ENCODE data around the gene LRRC27.

The LRRC27 gene

GRCh38 chr10:132399117-132400035 is 67.4 kb downstream of the LRRC27 start:
- H3K4me3 ChIP-seq (ENCODE audit: low read depth, low read length) = no peak overlapping the region

- no peak overlapping the region for H3K4me3 ChIP-seq (ENCODE audit: low read depth, low read length)
These were observed 68.1 kb downstream of the LRRC27 start for GRCh38 chr10:132400041-132400546.

DNA sequence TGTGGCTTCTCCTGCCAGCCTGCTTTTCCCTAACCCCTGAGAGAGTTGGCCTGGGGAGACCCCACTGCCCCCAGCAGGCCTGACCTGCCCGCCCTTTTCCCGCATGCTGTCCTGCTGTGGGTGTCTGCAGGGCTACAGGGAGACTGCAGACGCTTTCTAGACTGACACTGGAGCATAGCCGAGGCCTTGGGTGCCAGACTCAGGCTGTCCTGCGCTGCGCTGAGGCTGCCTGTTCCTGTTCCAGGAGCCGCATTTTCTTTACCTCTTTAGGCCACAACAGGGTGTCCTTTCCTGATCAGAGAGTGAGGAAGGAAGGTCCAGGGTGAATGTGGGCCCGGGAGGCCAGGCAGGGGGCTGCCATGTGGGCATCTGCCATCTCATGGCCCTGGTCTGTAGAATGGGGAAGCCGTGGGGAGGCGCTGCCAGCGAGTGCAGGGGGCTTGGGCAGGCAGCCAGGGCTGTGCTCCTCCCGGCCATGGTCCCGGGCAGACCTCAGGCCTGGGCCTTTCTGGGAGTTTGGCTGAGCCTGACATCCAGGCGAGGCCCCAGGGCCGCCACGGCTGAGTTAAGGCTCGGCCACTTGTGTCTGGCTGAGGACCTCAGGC is 68.7 kb downstream of the LRRC27 start:
- no peak overlapping the region for H3K4me3 ChIP-seq (ENCODE audit: low read depth, low read length)

- H3K4me3 ChIP-seq (ENCODE audit: low read depth, low read length) = no peak overlapping the region
These were observed 69.6 kb downstream of the LRRC27 start for GRCh38 chr10:132401401-132402118.

DNA sequence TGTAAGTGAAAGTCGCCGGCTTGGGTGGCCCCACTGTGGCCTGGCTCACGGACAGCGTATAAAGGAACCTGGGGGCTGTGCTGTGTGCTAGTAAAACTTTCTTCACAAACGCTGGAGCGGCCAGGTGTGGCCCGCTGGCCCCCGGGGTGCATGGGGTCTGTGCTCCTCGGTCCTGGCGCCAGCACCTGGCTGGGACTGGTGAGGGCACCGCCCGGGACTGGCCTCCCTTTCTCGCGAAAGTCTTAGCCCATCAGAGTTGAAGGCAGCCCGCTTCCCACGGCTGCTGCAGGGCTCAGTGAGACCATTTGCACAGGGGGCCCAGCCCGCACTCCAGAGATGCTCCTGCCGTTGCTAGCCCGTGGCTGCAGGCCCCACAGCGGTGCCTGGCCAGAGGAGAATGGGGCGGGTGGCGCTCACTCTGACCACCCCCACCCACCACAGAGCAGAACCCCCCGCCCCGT is 70.8 kb downstream of the LRRC27 start:
- no peak overlapping the region for H3K4me3 ChIP-seq (ENCODE audit: low read depth, low read length)

- H3K4me3 ChIP-seq (ENCODE audit: low read depth, low read length) = no peak overlapping the region
These were observed 71.6 kb downstream of the LRRC27 start for GRCh38 chr10:132403511-132404168.

- H3K4me3 ChIP-seq (ENCODE audit: low read depth, low read length) = no peak overlapping the region
These were observed 72.3 kb downstream of the LRRC27 start for GRCh38 chr10:132404169-132404880.

GRCh38 chr10:132404911-132405462 is 73.0 kb downstream of the LRRC27 start:
- H3K4me3 ChIP-seq (ENCODE audit: low read depth, low read length) = no peak overlapping the region

GRCh38 chr10:132405463-132405991 is 73.5 kb downstream of the LRRC27 start:
- H3K4me3 ChIP-seq (ENCODE audit: low read depth, low read length) = no peak overlapping the region

DNA sequence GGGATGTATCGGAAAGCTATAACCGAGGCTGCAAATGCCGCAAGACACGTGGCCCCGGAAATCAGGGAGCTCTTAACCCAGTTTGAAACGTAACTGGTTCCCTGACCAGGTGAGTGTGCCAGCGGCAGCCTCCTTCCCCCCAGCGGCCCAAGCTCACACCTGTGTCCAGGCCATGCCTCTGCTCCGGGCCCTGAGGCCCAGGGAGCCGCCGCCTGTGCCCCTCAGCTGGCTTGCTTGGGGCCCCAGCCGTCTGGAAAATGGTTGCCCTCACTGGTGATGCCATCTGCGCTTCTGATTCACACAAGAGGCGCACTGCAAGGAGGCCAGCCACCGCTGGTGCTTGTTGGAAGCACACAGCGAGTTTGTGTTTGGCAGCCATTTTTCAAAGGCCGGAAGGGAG is 74.2 kb downstream of the LRRC27 start:
- H3K4me3 ChIP-seq (ENCODE audit: low read depth, low read length) = no peak overlapping the region

DNA sequence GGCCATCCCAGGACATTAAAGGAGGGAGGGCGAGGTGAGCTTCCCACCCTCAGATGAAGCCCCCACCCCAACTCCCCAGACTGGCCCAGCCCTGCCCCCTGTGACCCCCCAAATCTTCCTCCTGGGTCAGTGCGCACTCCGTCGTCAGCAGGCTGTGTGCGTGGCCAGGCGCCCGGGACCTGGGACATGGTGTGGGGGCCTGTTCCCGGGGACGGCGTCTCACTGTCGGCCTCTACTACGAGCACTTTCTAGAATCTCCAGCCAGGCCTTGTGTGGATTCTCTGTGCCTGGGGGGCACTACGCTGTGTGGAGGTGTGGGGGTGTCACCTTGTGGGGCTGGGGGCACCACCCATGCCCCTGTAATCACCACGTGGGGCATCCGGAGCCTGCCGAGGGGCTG is 74.8 kb downstream of the LRRC27 start:
- no peak overlapping the region for H3K4me3 ChIP-seq (ENCODE audit: low read depth, low read length)

GRCh38 chr10:132407243-132407746 is 75.3 kb downstream of the LRRC27 start:
- no peak overlapping the region for H3K4me3 ChIP-seq (ENCODE audit: low read depth, low read length)

GRCh38 chr10:132407846-132408278 is 75.9 kb downstream of the LRRC27 start:
- no peak overlapping the region for H3K4me3 ChIP-seq (ENCODE audit: low read depth, low read length)

GRCh38 chr10:132408367-132408781 is 76.4 kb downstream of the LRRC27 start:
- H3K4me3 ChIP-seq (ENCODE audit: low read depth, low read length) = no peak overlapping the region

DNA sequence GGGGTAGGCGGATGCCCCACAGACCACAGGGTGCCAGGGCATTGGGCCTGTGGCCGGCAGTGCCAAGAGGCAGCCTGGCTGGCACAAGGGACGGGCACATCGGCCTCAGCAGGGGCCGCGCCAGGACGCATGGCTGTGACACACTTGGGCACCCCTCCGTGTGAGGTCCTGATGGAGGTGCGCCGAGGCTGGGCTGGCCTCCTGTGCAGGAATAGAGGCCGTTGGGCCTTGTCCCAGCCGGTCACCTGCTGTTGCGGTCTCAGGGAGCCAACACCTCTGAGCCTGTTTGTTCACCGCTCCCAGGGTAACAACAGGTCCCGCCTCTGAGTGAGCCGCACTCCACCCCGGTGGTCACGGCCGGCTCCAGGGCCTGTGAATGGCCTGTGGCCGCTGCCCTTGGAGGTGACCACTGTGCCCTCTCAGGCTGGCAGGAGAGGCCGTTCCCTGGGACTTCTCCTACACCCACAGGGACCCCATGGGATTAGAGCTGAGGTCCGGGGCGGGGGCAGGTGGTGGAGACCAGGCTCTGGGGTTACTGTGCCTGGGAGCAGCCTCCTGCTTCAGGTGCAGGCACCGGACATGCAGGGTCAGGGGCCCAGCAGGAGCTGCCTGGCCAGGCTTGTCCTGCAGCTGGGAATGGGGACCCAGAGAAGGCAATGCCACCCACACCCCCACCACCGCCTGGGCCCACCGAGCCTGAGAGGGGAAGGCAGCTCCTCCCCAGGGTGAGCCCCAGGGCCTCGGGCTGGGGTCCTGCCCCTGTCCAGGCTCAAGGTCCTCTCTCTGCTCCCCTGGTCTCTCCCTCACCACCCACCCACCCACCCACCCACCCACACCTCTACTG is 77.1 kb downstream of the LRRC27 start:
- no peak overlapping the region for H3K4me3 ChIP-seq (ENCODE audit: low read depth, low read length)

GRCh38 chr10:132409667-132410028 is 77.7 kb downstream of the LRRC27 start:
- no peak overlapping the region for H3K4me3 ChIP-seq (ENCODE audit: low read depth, low read length)

GRCh38 chr10:132410056-132410778 is 78.2 kb downstream of the LRRC27 start:
- H3K4me3 ChIP-seq (ENCODE audit: low read depth, low read length) = no peak overlapping the region

Measured in iPS-11a (cell line).